Measurements from ENCODE around the gene ANKRD24.
A peak's percentile ranks its signal among the peaks of the same experiment; 100 is the strongest.
"Not testable (repeated sequence)": the region's sequence is repeated elsewhere in the genome, so short reads cannot be mapped to it uniquely, and the experiment has no call there.

The ANKRD24 gene

GRCh38 chr19:4233282-4233853, 50.9 kb downstream of the ANKRD24 start:
- DNase-seq: no peak

- no peak for DNase-seq
Observed at GRCh38 chr19:4234142-4234861, 51.8 kb downstream of the ANKRD24 start.

- DNase-seq: no peak
Observed at GRCh38 chr19:4234862-4235201, 52.3 kb downstream of the ANKRD24 start.

GRCh38 chr19:4237510-4237909, 55.0 kb downstream of the ANKRD24 start:
- not testable (repeated sequence) for DNase-seq

- DNase-seq: no peak
Observed at GRCh38 chr19:4238831-4239230, 56.3 kb downstream of the ANKRD24 start.

GRCh38 chr19:4241824-4242430, 59.4 kb downstream of the ANKRD24 start:
- DNase-seq: no peak

GRCh38 chr19:4245938-4246337, 63.4 kb downstream of the ANKRD24 start:
- DNase-seq: not testable (repeated sequence)

GRCh38 chr19:4246767-4247593, 64.5 kb downstream of the ANKRD24 start, which contains the start of gene YJU2:
YJU2 (plus strand) TSS chr19:4247080; CDS start chr19:4247147, 67 bp downstream.
- DNase-seq: peak; percentile 99

- no peak for DNase-seq
Observed at GRCh38 chr19:4256563-4256962, 74.1 kb downstream of the ANKRD24 start.

GRCh38 chr19:4257025-4257424, 74.5 kb downstream of the ANKRD24 start:
- DNase-seq: no peak

GRCh38 chr19:4258181-4258580, 75.7 kb downstream of the ANKRD24 start:
- DNase-seq: no peak

- DNase-seq: no peak
Observed at GRCh38 chr19:4260613-4261191, 78.2 kb downstream of the ANKRD24 start.

- no peak for DNase-seq
Observed at GRCh38 chr19:4264812-4265211, 82.3 kb downstream of the ANKRD24 start.

- no peak for DNase-seq
Observed at GRCh38 chr19:4266253-4267000, 83.9 kb downstream of the ANKRD24 start.

GRCh38 chr19:4267101-4267900, 84.8 kb downstream of the ANKRD24 start:
- no peak for DNase-seq

GRCh38 chr19:4267901-4268815, 85.7 kb downstream of the ANKRD24 start:
- DNase-seq: no peak

GRCh38 chr19:4268816-4269430, 86.4 kb downstream of the ANKRD24 start:
- DNase-seq: no peak

- DNase-seq: no peak
Observed at GRCh38 chr19:4272894-4273293, 90.4 kb downstream of the ANKRD24 start.

- DNase-seq: not testable (repeated sequence)
Observed at GRCh38 chr19:4274321-4274686, 91.8 kb downstream of the ANKRD24 start.
